DMS 273 (cell line): ENCODE measurements around the gene GALNTL6.
"Not testable (repeated sequence)": the region's sequence is repeated elsewhere in the genome, so short reads cannot be mapped to it uniquely, and the experiment has no call there.

ENCODE experiments used
- DNase-seq: peaks from one replicate; lab custom pipeline; 2025; ENCODE audit not compliant: unreplicated experiment; lab: John Stamatoyannopoulos, UW

The GALNTL6 gene

DNA sequence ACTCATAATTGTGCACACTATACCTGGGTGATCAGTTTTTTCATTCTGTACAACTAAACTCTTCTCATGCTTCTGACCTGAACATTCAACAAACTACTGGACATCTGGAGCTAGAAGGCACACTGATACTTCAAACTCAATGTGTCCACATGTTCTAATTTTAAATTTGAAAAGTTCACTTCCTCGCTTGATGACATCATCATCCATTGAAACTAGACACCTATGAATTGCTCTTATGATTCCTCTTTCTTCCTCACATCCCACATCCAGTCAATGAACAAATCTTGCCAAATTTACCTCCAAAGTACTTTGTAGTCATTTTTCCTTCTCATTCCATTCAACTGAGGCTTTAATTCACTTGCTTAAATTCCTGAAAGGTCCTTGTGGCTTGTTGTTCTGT is 549.4 kb downstream of the GALNTL6 start:
- no peak for DNase-seq

DNA sequence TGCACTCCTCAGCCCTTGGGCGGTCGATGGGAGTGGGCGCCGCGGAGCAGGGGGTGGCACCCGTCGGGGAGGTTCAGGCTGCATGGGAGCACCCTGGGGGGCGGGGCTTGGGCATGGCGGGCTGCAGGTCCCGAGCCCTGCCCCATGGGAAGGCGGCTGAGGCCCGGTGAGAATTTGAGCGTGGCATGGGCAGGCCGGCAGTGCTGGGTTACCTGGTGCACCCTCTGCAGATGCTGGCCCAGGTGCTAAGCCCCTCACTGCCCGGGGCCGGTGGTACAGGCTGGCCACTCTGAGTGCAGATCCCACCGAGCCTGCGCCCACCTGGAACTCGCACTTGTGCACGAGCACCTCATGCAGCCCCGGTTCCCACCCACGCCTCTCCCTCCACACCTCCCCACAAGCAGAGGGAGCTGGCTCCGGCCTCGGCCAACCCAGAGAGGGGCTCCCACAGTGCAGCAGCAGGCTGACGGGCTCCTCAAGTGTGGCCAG is 556.3 kb downstream of the GALNTL6 start:
- DNase-seq, result no peak

DNA sequence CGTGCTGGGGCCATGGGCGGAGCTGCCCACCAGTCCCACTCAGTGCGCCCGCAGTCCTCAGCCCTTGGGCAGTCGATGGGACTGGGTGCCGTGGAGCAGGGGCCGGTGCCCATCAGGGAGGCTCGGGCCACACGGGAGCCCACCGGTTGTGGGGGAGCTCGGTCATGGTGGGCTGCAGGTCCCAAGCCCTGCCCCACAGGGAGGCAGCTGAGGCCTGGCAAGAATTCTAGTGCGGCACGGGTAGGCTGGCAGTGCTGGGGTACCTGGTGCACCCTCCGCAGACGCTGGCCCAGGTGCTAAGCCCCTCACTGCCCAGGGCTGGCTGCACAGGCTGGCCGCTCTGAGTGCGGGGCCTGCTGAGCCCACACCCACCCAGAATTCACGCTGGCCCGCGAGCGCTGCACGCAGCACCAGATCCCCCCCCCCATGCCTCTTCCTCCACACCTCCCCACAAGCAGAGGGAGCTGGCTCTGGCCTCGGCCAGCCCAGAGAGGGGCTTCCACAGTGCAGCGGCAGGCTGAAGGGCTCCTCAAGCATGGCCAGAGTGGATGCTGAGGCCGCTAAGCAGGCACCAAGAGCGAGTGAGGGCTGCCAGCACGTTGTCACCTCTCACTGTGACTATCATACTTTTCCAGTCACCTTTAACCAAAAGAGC is 564.4 kb downstream of the GALNTL6 start:
- DNase-seq, result no peak

DNA sequence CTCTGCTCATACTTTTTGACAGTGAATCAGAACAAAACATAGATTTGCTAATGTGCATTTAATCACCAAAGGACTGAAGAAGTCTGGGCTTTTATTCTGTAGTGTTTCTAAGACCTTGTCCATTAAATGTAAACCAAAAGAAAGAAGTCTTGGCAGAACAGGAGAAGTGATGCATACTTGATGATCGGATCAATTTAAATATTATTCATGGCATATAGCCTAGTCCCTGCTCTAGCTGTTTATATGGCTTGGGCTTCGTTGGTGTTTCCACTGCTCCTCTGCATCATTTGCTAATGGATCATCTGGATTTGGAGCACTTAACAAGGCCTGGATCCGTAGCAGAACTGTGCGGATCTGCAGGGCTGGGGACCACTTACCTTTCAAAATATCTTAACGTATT is 566.6 kb downstream of the GALNTL6 start:
- no peak for DNase-seq

DNA sequence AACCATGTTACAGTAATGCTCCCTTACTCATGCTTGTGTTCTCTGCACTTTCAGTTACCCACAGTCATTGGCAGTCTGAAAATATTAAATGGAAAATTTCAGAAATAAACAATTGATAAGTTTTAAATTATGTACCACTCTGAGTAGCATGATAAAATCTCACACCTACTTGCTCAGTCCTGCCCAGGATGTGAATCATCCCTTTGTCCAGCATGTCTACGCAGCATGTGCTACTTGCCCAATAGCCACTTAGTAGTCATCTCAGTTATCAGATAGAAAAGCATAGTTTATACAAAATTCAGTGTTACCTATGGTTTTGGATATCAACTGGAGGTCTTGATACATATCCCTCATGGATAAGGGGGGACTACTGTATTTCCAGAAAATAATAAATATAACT is 577.1 kb downstream of the GALNTL6 start:
- DNase-seq, result no peak

DNA sequence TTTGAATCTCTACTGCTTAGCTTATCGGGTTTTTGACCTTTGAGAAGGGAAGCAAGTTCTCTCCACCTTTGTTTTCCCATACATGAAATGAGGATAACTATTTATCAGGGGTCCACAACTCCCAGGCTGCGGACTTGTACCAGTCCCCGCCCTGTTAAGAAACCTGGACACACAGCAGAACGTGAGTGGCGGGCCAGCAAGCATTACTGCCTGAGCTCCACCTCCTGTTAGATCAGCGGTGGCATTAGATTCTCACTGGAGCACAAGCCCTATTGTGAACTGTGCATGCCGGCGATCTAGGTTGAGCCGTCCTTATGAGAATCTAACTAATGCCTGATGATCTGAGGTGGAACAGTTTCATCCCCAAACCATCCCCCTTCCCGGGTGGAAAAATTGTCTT is 579.5 kb downstream of the GALNTL6 start:
- no peak for DNase-seq

DNA sequence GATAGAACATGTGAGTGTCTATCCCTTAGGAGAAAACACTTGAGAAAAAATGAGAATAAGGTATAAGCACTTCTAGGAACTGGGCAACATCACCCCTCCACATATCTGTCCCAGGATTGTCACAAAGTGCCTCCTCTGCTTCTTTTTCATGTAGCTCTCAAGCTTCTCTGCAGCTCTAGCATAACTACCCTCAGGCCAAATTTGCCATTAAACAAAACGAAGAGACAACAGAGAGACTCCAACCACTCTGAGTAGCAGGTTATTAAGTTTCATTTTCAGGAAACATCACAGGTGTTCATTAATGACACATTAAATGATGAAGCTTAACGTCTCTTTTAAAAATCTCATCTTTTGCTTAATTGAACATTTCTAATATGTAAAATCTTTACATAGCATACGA is 580.0 kb downstream of the GALNTL6 start:
- no peak for DNase-seq

DNA sequence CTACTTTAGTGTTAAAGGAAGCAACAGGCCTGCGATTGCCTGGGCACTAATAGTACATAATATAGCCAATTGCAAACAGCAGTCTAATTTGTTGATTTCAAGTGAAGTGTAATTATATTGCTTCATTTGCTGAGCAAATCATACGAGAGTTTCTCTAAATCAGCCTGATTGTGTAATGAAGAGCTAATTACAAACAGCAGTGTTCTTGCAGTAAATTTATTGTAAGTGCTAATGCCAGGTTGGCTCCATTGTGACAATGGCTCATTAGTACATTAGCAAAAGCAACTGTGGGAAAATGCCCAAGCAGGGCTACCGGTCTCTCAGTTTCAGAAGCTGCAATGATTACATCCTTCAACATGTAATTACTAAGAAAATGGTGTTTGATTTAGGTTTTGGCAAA is 591.5 kb downstream of the GALNTL6 start:
- DNase-seq, result no peak

DNA sequence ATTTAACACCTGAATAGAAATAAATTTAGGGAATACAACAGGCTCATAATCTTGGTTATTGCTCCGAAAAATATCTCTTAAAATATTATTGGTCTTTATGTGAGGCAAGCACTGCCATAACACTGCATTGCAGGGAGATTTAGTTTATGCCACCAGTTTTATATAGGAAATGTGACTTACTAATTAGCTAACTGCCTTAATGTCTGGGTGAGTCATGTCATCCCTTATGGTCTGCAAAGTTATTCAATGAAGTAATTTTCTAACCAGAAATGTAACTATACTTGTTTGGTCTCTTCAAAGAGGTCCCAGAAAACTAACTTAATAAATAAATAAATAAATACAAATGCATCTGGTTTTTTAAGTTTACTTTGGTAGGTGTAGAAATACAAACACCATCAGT is 597.2 kb downstream of the GALNTL6 start:
- no peak for DNase-seq

DNA sequence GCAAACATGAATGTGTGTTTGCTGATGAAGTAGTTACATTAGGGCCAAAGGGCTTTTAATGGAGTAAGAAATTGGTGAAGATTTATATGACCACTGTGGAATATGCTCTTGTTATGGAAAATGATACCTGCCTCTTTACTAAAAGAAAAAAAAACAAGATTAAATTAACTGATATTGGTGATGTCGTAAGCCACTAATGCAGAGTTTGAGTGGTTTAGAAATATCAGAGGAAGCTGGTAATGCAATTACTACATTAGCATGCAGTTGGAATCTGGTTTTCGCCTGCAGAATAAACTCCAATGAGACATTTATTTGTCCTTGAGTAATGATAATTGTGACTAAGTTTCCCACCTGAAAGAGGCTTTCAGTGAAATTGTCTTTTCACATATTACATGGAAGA is 597.9 kb downstream of the GALNTL6 start:
- no peak for DNase-seq

DNA sequence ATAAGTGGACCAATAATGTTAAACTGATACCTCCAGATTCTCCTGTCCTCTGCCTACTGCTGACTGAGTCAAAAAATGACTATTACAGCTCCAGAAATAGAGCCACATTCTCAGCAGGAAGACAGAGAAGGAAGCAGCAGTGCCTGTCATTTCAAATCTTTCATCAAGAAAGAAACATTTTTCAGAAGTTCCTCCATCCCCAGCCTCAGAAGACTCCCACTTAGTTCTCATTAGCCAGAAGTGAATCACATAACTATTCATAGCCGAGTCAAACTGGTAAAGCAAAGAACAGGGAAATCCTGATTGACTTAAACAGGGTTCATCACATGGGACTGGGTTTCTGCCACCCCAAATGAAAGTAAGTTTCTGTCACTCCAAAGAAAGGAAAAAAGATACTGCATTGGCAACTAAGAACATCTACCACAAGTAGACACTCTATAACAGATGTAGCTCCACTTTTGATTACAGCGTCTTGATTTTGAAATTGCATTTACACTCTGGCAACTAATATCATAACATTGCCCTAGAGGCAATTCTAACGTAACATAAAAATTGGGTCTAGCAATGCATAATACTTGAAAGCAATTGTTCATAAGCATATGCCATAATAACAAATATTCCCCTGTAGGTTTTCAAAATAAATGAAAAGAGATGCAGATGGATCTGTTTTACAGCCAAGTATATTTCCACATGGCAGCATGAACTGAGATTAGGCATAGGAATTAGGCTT is 599.8 kb downstream of the GALNTL6 start:
- no peak for DNase-seq

DNA sequence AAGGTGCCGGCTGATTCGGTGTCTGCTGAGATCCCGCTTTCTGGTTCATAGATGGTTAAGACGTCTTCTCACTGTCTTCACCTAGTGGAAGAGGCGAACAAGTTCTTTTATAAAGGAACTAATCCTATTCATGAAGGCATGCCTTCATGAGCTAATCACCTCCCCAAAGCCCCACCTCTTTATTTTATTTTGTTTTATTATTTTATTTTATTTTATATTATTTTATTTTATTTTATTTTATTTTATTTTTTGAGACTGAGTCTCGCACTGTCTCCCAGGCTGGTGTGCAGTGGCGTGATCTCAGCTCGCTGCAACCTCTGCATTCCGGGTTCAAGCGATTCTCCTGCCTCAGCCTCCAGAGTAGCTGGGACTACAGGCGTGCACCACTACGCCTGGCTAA is 615.8 kb downstream of the GALNTL6 start:
- DNase-seq, result not testable (repeated sequence)

DNA sequence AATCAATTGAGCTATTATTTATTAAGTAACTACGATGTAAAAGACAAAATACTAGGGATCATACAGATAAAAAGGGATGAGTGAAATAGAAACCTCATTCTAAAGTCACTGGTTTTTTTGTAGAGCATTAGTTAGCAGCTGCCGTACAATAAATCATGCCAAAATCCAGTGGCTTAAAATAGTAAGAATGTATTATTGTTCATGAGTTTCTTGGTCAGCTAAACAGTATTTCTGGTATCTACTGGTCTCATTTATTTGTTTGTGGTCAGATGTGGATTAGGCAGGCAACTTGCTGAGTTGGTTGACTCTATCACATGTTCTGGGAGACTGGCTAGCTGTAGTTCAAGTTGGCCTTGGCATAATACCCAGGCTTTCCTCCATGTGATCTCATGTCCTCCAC is 667.3 kb downstream of the GALNTL6 start:
- DNase-seq, result no peak

DNA sequence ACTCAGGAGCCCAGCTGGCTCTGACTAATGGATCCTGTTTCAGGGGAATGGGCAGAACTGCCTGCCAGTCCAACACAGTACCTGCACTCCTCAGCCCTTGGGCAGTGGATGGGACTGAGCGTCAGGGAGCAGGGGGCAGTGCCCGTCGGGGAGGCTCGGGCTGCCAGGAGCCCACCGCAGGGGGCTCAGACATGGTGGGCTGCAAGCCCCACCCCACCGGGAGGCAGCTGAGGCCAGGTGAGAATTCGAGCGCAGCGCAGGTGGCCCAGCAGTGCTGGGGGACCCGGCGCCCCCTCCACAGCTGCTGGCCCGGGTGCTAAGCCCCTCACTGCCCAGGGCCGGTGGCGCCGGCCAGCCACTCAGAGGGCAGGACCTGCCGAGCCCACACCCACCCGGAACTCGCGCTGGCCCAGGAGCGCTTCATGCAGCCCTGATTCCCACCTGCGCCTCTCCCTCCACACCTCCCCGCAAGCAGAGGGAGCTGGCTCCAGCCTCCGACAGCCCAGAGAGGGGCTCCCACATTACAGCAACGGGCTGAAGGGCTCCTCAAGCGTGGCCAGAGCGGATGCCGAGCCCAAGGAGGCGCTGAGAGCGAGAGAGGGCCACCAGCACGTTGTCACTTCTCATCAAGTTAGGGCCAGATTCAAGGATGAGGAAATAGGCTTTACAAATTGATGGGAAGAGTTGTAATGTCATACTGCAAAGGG is 668.8 kb downstream of the GALNTL6 start:
- no peak for DNase-seq

DNA sequence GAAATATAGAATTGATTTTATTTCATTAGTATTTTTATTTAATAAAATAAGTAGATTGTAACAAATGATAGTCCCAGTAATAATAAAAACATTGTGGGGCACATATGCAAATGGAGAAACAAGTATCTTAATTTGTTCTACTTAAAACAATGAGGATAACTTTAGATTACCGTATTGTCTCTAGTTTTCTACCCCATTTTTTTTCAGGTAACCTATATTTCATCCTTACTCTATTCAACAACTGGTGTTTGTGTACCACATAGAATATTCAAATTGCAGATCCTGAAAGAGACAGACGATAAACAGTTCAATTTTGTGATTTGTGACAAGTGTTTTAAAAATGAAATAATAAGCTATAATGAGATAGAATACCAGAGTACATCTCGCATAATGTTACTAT is 671.8 kb downstream of the GALNTL6 start:
- no peak for DNase-seq

DNA sequence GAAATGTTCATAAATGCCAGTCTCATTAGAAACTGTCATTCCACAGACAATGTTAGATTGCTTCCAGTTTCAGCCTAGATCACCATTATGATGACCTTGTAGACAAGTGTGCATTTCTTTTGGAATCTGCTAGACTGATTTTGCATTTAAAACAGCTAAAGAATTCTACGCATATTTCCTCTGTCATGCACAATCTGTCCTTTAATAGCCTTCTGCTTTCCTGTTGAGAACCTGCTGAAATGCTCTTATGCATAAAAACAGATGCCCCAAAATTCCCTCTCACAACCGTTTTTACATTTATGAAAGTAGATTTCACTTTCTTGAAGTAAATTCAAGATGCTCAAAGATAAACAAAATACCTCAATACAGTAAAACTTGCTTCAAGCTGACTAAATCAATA is 673.3 kb downstream of the GALNTL6 start:
- no peak for DNase-seq

DNA sequence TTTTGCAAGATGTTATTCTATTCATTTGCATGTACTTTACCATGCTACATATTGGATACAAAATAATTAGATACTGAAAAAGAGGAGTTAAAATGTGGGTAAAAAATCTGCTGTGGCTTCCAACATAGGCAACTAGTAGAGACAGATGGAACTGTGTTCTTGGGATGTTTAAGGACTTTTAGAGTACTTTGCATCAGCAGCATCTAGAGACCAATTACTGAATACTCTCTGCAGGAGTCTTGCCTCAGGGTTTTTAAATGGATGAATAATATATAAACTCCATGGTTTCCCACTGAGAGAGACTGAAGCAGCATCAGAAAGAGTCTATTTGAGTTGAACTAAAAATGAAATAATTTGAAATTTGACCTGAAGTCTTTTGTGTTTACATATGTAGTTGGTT is 676.7 kb downstream of the GALNTL6 start:
- DNase-seq, result no peak

DNA sequence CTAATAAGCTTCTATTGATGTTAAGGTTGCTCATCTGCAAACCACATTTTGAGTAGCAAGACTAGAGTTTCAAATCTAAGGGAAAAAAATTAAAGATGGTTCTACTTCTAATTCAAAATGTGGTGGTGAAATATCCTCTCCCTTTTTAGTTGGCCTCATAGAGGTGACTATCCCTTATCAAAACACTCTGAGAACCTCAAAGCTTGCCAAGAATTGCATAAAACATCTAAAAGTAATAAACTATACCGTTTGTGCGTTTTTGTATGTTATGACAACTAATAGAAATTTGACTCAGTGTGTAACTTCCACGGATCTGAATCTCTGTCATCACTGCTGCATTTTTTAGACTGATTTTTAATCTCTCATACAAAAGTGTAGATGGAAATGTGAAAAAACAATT is 682.6 kb downstream of the GALNTL6 start:
- DNase-seq, result no peak

DNA sequence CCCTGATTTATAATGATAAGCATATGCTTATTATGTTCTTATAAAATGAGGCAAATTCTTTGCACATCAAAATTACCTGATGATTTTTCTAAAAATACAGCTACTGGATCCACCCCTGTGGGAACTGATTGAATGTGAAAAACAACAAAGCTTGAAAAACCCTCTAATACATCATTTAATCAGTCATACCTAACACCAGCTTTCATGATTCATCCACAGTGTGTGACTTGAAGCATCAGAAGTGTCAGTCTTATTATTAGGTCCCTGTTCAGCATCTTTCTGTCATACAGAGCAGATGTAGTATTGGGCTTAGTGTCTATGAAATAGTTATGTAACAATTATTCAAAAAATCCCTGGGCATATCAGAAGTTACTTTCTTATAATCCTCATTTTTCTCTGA is 684.1 kb downstream of the GALNTL6 start:
- DNase-seq, result no peak

DNA sequence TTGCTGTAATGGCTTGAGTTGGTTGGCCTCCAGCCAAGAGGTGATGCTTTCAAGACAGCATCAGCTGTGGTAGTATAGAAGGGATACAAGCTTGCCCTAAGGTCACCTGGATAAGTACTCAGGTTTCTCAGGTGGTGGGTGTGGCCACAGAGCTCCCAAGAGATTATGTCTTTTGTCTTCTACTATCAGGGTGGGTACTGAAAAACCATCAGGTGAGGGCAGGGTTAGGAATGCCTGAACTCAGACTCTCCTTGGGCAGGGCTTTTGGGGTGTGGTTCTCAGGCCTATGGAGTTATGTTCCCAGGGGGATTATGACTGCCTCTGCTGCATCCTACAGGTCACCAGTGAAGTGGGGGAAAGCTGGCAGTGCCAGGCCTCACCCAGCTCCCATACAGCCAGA is 700.8 kb downstream of the GALNTL6 start:
- no peak for DNase-seq

DNA sequence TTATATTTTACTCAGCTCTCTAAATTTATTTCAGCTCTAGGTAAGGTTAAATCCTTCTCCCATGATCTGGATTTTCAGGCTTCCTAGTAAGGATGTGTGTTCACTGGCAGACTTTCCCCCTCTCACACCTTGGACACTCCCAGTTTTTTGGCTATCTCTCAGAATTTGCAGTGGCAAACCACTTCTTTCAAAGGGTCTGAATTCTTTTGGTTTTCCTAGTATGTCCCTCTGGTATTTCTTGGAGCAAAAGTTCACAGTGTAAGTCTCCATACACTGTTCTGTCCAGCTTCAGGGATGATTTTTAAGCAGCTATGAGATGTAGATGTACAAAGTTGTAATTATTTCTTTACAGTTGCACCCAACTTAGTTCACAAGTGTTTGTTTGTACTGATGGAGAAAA is 701.6 kb downstream of the GALNTL6 start:
- no peak for DNase-seq

DNA sequence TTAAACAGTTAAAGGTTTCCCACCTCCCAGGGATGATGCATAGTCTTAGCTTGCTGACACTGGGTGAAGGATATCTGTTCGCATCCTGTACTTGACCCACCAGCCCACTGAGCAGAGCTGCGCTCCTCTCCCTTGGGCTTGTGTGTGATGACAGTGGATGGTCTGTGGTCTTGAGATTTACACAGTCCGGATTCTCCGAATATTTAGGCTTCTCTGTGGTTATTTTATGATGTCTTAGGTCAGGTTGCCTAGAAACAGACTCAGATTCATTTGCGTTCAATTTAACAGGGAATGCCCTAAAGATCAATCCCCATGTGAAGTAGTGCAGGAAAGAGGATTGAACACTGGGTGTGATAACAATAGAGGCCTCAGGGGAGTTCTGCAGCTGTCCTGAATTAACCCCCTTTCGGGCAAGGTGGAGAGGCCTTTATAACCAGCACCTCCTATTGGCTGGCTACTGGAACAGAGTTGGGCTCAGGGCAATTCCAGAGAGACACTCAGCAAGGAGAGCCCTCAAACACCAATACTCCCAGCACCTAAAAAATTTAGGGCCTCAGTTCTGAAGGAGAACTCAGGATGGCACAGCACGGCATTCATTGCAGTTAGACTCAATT is 702.2 kb downstream of the GALNTL6 start:
- no peak for DNase-seq
